ENCODE data around the gene BCAS3.

Gene BCAS3

GRCh38 chr17:61366076-61366714, 688.5 kb downstream of the BCAS3 start:
- no peak for DNase-seq (ENCODE audit: low spot score)

GRCh38 chr17:61366715-61367413, 689.2 kb downstream of the BCAS3 start:
- no peak for DNase-seq (ENCODE audit: low spot score)

DNA sequence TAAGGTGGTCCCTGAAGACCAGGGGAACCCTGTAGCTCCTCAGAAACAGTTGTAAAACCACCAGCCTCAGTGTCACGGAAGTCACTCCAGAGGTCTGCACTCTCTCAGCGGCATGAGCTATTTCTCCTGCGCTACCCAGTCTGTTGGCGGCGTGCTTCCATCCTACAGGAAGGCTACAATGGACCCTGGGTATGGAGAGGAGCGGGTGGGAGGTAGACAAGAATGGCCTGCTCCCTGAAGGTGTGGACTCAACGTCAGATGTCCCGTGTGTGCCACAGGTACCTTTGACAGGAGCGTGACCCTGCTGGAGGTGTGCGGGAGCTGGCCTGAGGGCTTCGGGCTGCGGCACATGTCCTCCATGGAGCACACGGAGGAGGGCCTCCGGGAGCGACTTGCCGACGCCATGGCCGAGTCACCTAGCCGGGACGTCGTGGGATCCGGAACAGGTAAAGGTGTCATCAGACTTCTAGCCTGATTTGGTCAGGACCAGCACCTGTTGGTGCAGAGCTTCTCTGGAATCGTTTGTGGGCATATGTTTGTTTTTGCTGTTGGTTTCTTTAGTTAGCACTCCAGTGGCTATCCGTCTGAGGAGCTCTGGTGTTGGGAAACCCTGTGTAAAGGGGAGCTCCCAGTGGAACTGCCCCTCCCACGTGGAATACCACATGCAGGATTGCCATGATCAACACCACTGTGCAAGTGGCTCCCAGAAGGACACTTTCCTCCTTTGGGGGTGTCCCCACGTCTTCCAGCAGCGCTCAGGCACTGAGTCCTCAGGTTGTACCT, 690.6 kb downstream of the BCAS3 start:
- no peak for DNase-seq (ENCODE audit: low spot score)

DNA sequence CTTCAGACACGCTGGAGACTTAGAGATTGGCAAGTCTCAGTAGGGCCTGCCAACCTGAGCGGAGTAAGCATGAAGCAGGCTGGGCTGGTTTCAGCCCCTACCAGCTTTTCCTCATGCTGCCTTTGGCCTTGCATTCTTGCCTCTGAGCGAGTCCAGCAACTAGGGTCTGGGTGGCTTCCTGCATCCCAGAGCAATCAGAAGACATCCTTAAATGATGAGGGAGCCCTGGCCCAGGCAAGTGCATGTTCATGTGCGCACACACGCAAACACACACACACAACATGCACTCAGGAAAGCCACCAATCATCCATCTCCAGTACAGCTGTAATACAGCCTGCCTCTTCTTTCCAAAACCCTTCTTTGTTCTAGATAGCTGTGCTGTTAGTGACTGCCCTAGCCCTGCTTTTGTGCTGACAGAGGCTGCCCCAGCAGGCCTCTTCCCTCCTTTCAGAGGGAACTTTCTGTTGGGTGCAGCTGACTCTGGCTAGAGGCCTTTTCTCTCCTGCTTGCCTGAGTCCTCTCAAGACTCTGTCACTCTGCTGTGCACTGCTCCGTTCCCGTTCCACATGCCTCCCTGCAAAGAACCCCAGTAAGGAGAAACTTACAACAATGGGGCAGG, 691.3 kb downstream of the BCAS3 start:
- no peak for DNase-seq (ENCODE audit: low spot score)

- DNase-seq (ENCODE audit: low spot score): no peak
Measured at GRCh38 chr17:61369751-61370150, 692.1 kb downstream of the BCAS3 start.

DNA sequence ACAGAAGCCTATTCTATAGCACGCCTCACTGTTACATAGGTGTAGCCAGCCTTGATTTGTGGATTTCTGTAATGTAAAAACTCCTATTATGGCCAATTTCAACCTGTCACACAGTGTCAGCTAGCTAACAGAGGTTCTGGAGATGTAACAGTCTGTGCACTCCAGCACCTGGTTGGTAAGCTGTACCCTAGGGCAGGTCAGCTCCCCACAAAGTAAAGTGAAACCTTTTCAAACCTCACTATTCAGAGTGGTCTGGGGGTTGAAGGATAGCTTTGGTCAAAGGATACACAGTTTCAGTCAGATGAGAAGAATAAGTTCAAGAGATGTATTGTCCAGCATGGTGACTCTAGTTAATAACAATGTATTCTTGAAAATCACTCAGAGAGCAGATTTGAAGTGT, 693.5 kb downstream of the BCAS3 start:
- no peak for DNase-seq (ENCODE audit: low spot score)

DNA sequence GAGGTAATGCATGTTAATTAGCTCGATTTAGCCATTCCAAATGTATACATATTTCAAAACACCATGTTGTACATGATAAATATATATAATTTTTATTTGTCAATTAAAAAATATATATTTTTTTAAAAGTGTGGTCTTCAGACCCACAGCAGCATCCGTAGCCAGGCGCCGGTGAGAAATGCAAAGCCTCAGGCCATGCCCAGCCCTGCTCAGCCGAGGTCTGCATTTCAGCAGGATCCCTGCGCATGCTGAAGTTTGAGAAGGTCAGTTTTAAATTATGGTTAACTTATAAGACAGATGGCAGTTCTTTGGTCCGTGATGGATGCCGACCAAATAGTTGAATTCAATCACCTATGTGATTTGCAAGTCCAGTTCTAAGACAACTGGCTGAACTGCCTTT, 694.0 kb downstream of the BCAS3 start:
- DNase-seq (ENCODE audit: low spot score): no peak

- DNase-seq (ENCODE audit: low spot score): no peak
Measured at GRCh38 chr17:61372436-61372835, 694.8 kb downstream of the BCAS3 start.

DNA sequence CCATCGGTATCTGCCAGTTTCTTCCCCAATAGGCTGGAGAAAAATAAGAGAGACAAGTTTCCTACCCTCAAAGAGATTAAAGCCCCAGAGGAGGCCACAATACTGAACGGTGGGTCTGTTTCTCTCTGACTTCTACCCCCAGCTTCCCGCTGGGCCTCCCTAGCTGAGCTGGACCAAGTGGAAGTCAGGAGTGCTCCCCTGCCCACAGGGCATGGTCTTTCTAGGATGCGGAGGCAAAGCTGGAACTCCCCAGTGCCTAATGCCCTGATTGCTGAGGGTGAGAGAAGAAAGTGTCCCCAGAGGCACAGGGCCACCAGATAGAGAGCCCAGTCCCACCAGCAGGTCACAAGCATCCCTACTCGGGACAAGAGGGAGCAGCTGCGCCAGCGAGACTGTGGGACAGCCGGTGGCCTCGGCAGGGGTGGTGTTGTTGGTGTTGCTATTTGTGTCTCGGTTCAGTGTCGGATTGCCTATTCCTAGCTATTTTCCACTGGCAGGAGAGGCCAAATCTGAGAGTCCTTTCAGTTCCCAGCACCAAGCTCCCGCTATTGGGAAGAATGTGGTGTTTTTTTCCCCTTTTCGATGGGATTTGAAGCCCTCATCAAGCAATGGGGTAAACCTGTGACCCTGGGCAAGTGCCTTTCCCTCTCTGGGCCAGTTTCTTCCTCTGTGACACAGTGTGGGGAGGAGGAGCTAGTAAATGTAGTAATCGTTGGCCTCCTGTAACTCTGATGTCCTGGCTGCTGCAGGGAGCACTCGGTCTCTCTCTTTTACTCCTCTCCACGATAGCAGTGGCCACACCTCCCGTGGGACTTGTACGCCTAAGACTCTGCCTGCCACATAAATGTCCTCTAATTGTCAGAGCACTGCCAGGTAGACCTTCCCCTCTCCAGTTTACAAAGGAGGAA, 699.5 kb downstream of the BCAS3 start:
- no peak for DNase-seq (ENCODE audit: low spot score)

- no peak for DNase-seq (ENCODE audit: low spot score)
Measured at GRCh38 chr17:61378658-61379456, 701.2 kb downstream of the BCAS3 start.

GRCh38 chr17:61379457-61380216, 702.0 kb downstream of the BCAS3 start:
- no peak for DNase-seq (ENCODE audit: low spot score)

DNA sequence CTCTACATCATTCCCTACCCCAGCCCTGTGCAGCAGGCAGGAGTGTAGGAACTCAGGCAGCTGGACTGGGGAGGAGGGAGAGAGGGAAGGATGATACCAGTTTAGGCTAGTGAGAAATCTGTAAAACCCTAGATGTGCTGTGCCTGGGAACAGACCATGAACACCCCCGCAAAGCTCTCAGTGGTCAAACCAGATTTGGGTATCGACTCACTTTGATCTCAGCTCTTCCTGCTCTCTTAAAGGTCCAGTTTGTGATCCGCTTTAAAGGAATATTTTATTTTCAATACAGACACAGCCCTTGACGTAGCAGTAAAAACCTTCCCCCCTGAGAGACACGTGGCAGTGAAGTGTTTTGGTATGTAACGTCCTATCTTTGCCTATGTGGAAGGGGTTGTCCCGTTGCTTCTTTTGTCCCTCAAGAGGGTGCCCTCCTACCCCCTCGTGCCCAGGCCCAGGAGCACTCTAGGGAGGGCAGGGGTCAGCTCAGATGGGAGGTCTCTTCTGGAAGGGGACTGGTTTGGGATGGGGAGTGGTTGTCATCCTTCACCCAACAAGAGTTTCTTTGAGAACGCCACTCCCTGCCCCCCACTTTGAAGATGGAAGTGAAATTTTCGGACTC, 702.7 kb downstream of the BCAS3 start:
- no peak for DNase-seq (ENCODE audit: low spot score)

- no peak for DNase-seq (ENCODE audit: low spot score)
Measured at GRCh38 chr17:61380836-61381525, 703.3 kb downstream of the BCAS3 start.

GRCh38 chr17:61381537-61381936, 703.9 kb downstream of the BCAS3 start:
- no peak for DNase-seq (ENCODE audit: low spot score)

- no peak for DNase-seq (ENCODE audit: low spot score)
Measured at GRCh38 chr17:61382796-61383688, 705.4 kb downstream of the BCAS3 start.

DNA sequence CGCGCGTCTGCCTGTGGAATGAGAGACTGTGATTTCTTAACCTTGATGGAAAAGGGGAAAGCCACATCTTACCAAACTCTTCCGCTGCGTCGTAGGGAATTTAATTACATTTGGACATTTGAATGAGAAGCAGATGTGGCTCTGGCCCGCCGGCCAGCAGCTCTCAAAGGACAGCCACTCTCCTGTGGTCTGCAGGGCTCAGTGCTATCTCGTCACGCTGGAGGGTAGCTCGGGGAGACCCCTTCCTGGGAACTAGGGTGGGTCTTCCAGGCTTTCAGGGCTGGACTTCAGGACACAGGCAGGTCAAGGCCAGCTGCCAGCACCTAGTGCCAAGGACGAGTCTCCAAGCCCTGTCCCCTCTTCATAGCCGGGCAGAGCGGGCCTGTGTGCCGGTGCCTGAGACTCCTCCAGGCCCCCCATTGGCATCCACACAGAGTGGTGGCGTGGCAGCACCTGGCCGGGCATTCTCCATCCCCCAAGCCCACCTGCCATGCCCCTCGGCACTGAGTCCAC, 706.1 kb downstream of the BCAS3 start:
- DNase-seq (ENCODE audit: low spot score): no peak

GRCh38 chr17:61384354-61384691, 706.7 kb downstream of the BCAS3 start:
- DNase-seq (ENCODE audit: low spot score): no peak
